WTC11 (cell line): ENCODE results near the gene SLC5A12.

Source experiments
- SMAD3 ChIP-seq: sonication (generic); formaldehyde crosslinking; IDR thresholded peaks from 2 replicates; pipeline ENCODE4 v1.8.0; 2022; ENCODE audit warnings: missing genetic modification reagents, mild to moderate bottlenecking, borderline replicate concordance
- TF ChIP-seq, protein P1 (sequence below): fragments of 200-600 bp; IDR thresholded peaks from 2 replicates; pipeline ENCODE4 v1.8.0; 2022; ENCODE audit warnings: antibody characterized with exemption
- TF ChIP-seq, protein P2 (sequence below): sonication (generic); formaldehyde crosslinking; IDR thresholded peaks from 2 replicates; pipeline ENCODE4 v1.8.0; 2022; ENCODE audit warnings: mild to moderate bottlenecking, missing genetic modification reagents
- TF ChIP-seq, protein P3 (sequence below): sonication (generic); formaldehyde crosslinking; IDR thresholded peaks from 2 replicates; pipeline ENCODE4 v1.8.1; 2022; ENCODE audit warnings: low read depth, missing genetic modification reagents, borderline replicate concordance

DNA sequence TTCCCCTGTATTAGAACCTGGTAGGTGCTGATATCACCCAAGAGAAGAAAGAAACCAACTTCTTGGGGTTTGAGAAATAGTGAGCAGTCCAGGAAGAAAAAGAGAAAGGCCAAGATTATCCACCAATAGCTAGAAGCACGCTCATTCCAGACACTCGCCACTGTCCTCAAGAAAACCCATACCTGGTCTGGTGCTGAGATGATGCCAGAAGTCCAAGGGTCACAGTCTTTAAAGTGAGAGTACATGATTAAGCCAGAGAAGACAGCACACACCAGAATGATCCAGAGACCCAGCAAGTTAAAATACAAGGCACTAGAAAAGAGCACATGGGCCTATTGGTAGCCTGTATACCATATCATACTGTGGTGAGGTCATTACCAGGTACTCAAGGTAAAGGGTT, 23.6 kb downstream of the SLC5A12 start:
- TF ChIP-seq, protein P1, sequence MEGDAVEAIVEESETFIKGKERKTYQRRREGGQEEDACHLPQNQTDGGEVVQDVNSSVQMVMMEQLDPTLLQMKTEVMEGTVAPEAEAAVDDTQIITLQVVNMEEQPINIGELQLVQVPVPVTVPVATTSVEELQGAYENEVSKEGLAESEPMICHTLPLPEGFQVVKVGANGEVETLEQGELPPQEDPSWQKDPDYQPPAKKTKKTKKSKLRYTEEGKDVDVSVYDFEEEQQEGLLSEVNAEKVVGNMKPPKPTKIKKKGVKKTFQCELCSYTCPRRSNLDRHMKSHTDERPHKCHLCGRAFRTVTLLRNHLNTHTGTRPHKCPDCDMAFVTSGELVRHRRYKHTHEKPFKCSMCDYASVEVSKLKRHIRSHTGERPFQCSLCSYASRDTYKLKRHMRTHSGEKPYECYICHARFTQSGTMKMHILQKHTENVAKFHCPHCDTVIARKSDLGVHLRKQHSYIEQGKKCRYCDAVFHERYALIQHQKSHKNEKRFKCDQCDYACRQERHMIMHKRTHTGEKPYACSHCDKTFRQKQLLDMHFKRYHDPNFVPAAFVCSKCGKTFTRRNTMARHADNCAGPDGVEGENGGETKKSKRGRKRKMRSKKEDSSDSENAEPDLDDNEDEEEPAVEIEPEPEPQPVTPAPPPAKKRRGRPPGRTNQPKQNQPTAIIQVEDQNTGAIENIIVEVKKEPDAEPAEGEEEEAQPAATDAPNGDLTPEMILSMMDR = no peak
- TF ChIP-seq, protein P2, sequence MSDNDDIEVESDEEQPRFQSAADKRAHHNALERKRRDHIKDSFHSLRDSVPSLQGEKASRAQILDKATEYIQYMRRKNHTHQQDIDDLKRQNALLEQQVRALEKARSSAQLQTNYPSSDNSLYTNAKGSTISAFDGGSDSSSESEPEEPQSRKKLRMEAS (CRISPR knock-in tag) = no peak
- TF ChIP-seq, protein P3, sequence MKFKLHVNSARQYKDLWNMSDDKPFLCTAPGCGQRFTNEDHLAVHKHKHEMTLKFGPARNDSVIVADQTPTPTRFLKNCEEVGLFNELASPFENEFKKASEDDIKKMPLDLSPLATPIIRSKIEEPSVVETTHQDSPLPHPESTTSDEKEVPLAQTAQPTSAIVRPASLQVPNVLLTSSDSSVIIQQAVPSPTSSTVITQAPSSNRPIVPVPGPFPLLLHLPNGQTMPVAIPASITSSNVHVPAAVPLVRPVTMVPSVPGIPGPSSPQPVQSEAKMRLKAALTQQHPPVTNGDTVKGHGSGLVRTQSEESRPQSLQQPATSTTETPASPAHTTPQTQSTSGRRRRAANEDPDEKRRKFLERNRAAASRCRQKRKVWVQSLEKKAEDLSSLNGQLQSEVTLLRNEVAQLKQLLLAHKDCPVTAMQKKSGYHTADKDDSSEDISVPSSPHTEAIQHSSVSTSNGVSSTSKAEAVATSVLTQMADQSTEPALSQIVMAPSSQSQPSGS (CRISPR knock-in tag) = no peak
- no peak for TF ChIP-seq SMAD3 (CRISPR knock-in tag)
